ENCODE data around the gene ACBD6. TPM values are rescaled to one million over a fixed set of nuclear protein-coding genes. Genes with fewer than 3 reads are reported as not detected.

Gene ACBD6
- total RNA-seq, 1 experiment from 2014 or later: 74.7 TPM

- H3K4me1 ChIP-seq: peaks cover 6% of the 10 kb centered on the region; the same call in 1 of the 2 replicates
- no peaks in the 10 kb centered on the region for H3K9me3 ChIP-seq
- no peak for TF ChIP-seq CTCF (IDR thresholded peaks at IDR 0.05; ENCODE audit: insufficient read depth in 1 of 2, low read depth in 1 of 2, low read length in 1 of 2, severe bottlenecking in 1 of 2, unreplicated experiment in 1 of 2)
- no peaks in the 10 kb centered on the region for H3K27me3 ChIP-seq (replicated peaks; ENCODE audit: control insufficient read depth, insufficient read depth, low read length)
- H3K9me3 Mint-ChIP-seq (ENCODE audit: unreplicated experiment): no peaks in the 10 kb centered on the region
- H3K27me3 Mint-ChIP-seq (ENCODE audit: insufficient read depth, unreplicated experiment): no peaks in the 10 kb centered on the region
- no TSS peak for BruUV-seq (replicated peaks)
- no peak overlapping the region for H3K4me3 Mint-ChIP-seq (ENCODE audit: unreplicated experiment)
- CTCF ChIA-PET: no interaction called here
- H3K4me3 ChIP-seq (ENCODE audit: low read depth, low read length): no peak overlapping the region
- no peak overlapping the region for H3K27ac Mint-ChIP-seq (ENCODE audit: unreplicated experiment)
- H3K36me3 ChIP-seq (ENCODE audit: control insufficient read depth, insufficient read depth, low read length): no peaks in the 10 kb centered on the region
- DNase-seq: no peak
- no peaks in the 10 kb centered on the region for H3K36me3 Mint-ChIP-seq (ENCODE audit: insufficient read depth, unreplicated experiment)
- intact Hi-C loops (cut with micrococcal nuclease; ENCODE audit: unreplicated experiment): loop anchor here (5.0 kb wide), 2 partner anchors 243 to 328 kb away; no protein-coding TSS in a partner anchor
- POLR2A ChIA-PET: no interaction called here
- peaks cover 10% of the 10 kb centered on the region for H3K4me1 Mint-ChIP-seq (ENCODE audit: low read depth, unreplicated experiment)
These were observed 31.8 kb upstream of the ACBD6 start for GRCh38 chr1:180534214-180534613.

DNA sequence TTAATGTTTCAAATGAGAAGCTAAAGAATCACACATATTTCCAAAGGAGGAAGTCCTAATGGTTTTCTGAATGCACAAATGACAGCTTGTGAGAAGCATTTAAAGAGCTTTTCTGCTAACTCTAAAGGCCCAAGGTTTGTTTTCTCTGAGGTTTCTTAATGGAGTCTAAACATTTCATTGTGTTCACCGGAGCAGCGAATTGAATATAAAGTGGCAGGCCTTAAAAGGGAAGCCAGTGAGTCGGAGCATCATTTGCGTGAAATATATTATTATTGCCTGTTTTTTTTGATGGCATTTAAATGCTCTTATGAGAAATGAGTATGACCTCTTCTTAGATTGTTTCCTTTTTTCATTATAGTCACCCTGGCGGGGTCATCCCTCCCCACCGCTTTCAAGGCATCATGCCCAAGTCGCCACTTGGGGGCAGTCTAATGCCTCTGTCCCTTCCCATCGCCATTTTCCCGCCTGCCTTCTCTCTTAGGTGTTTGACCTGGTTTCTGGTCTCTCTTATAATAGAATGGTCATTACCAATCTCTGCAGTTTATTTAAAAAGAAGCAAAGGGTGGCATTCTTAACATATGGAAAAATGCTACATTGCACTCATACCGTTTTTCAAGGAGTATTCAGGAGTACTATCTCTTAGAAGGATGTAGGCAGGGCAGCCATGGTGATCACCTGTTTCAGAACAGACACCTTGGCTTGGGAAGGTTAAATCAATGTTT is 31.1 kb upstream of the ACBD6 start:
- Mint-ChIP-seq H3K36me3 (ENCODE audit: insufficient read depth, unreplicated experiment) (no peaks in the 10 kb centered on the region), H3K4me3 (ENCODE audit: unreplicated experiment) (no peak overlapping the region), H3K4me1 (ENCODE audit: low read depth, unreplicated experiment) (peaks cover 10% of the 10 kb centered on the region), H3K27ac (ENCODE audit: unreplicated experiment) (no peak overlapping the region), H3K9me3 (ENCODE audit: unreplicated experiment) (no peaks in the 10 kb centered on the region), H3K27me3 (ENCODE audit: insufficient read depth, unreplicated experiment) (no peaks in the 10 kb centered on the region)
- Histone ChIP-seq H3K4me1 (peaks cover 6% of the 10 kb centered on the region; the same call in 1 of the 2 replicates), H3K27me3 (replicated peaks; ENCODE audit: control insufficient read depth, insufficient read depth, low read length) (no peaks in the 10 kb centered on the region), H3K36me3 (ENCODE audit: control insufficient read depth, insufficient read depth, low read length) (no peaks in the 10 kb centered on the region), H3K4me3 (ENCODE audit: low read depth, low read length) (no peak overlapping the region), H3K9me3 (no peaks in the 10 kb centered on the region)
- BruUV-seq (replicated peaks): no TSS peak
- intact Hi-C loops (cut with micrococcal nuclease; ENCODE audit: unreplicated experiment): loop anchor here (1.0 to 5.0 kb wide), 3 partner anchors 244 to 633 kb away; no protein-coding TSS in a partner anchor
- ChIA-PET CTCF (no interaction called here), POLR2A (no interaction called here)
- TF ChIP-seq CTCF (IDR thresholded peaks at IDR 0.05; ENCODE audit: insufficient read depth in 1 of 2, low read depth in 1 of 2, low read length in 1 of 2, severe bottlenecking in 1 of 2, unreplicated experiment in 1 of 2): peak; percentile 72 to 74
- peak; percentile 59 to 77 for DNase-seq

DNA sequence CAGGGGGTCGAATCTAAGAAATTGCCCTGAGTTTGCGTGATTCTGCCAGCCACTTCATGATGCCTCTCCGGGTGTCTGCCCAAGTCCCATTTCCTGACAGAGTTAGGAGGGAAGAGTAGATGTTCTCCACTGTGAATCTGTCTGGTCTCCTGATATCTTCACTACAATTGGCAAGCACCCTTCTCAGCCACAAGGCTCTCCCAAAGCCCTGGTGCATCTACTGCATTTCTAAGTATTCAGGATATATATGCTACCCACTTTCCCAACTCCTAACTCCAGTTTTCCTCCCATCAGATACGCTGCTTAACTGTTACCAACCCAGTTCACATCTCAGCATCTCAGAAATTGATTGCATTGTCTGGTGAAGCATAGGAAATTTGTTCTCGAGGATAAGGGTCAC is 30.5 kb upstream of the ACBD6 start:
- no peak overlapping the region for H3K4me3 Mint-ChIP-seq (ENCODE audit: unreplicated experiment)

More for the DNA sequence above, 30.5 kb upstream of the ACBD6 start:
- Mint-ChIP-seq H3K36me3 (ENCODE audit: insufficient read depth, unreplicated experiment) (no peaks in the 10 kb centered on the region), H3K9me3 (ENCODE audit: unreplicated experiment) (no peaks in the 10 kb centered on the region), H3K27ac (ENCODE audit: unreplicated experiment) (no peak overlapping the region), H3K4me1 (ENCODE audit: low read depth, unreplicated experiment) (peaks cover 10% of the 10 kb centered on the region), H3K27me3 (ENCODE audit: insufficient read depth, unreplicated experiment) (no peaks in the 10 kb centered on the region)
- Histone ChIP-seq H3K36me3 (ENCODE audit: control insufficient read depth, insufficient read depth, low read length) (no peaks in the 10 kb centered on the region), H3K4me3 (ENCODE audit: low read depth, low read length) (no peak overlapping the region), H3K27me3 (replicated peaks; ENCODE audit: control insufficient read depth, insufficient read depth, low read length) (no peaks in the 10 kb centered on the region), H3K9me3 (no peaks in the 10 kb centered on the region), H3K4me1 (peaks cover 9% of the 10 kb centered on the region)
- no TSS peak for BruUV-seq (replicated peaks)
- no peak for DNase-seq
- ChIA-PET POLR2A (no interaction called here), CTCF (no interaction called here)
- intact Hi-C loops (cut with micrococcal nuclease; ENCODE audit: unreplicated experiment): loop anchor here (1.0 to 5.0 kb wide), 3 partner anchors 244 to 633 kb away; no protein-coding TSS in a partner anchor
- no peak for TF ChIP-seq CTCF (IDR thresholded peaks at IDR 0.05; ENCODE audit: insufficient read depth in 1 of 2, low read depth in 1 of 2, low read length in 1 of 2, severe bottlenecking in 1 of 2, unreplicated experiment in 1 of 2)

Data from Caco-2 (cell line).